ENCODE data around the gene ATG7. TPM values are rescaled to one million over a fixed set of nuclear protein-coding genes. Genes with fewer than 3 reads are reported as not detected.

The ATG7 gene
- total and polyA plus RNA-seq, 2 donors = 14.1 to 63.2 TPM

DNA sequence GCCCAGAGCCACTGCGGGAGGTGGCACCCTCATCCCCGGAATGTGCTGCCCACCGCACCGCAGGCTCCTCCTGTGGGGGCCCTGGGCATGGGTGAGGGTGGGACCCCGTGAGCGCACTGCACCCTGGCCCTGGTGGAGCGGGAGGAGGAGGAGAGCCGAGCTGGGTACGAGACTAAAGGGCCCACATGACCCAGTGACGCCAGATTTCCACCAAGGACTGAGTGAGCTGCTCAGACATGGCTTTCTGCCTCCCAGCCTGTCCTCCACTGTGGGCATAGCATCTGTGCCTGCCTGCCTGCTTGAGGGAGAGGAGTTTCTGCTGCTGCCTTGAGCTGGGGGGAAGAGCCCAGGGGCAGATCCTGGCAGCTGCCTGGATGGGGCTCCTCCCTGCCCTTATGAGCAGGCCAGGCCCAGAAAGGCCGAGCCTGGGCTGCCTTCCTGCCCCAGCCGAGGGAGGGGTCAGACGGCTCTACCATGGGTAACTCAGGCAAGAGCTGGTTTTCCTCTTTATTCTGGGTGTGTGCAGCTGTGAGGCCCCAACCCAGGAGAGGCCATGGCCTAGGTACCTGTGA, 283.1 kb downstream of the ATG7 start:
- no peak for DNase-seq (ENCODE audit: extremely low spot score)
- no peaks in the 10 kb centered on the region for H3K36me3 ChIP-seq (ENCODE audit: insufficient read depth)

DNA sequence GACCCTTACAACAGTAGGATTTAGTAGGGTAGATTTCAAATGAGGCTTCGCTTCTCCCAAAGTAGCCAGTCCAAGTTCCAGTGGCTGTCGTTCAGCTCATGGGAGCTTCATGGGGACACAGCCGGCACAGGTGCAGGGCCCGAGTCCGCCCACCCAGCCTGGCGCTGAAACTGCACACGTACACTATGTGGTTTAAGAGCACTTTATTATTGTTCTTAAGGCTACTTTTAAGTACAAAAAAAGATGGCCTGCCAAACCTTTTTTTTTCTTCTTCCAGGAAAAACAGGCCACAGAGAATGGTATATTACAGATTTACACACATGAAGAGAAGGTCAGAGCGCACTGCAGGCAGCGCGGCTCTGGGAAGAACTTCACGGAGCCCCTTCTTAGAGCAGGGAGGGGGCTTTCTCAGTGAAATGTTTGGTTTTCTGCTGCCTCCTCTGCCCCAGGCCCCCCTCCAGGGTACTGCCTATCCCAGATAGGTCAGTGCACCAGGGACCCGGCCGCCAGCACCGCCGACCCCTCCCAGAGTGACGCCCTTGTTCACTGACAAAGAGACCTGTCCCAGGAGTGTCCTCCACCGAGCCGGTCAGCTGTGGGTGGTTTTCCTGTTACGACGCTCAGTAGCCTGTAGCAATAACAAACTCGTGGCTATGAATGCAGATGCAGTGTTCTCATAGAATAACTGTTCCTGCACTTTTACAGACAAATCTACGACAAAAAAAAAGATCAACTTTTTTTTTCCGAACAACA, 283.9 kb downstream of the ATG7 start:
- H3K36me3 ChIP-seq (ENCODE audit: insufficient read depth) = no peaks in the 10 kb centered on the region
- WGBS = 87% methylated on average over 23 of the region's 23 CpGs
- DNase-seq (ENCODE audit: extremely low spot score) = no peak
- H3K4me1 ChIP-seq (ENCODE audit: insufficient read depth) = no peaks in the 10 kb centered on the region
- no peak overlapping the region for H3K4me3 ChIP-seq (ENCODE audit: low read depth, low read length)
- H3K27ac ChIP-seq (ENCODE audit: low read depth) = no peak overlapping the region

More for the DNA sequence above, 283.1 kb downstream of the ATG7 start:
- H3K27ac ChIP-seq (ENCODE audit: low read depth) = no peak overlapping the region
- whole genome bisulfite sequencing = 85% methylated on average over 13 of the region's 13 CpGs
- no peak overlapping the region for H3K4me3 ChIP-seq (ENCODE audit: low read depth, low read length)
- no peaks in the 10 kb centered on the region for H3K4me1 ChIP-seq (ENCODE audit: insufficient read depth)

DNA sequence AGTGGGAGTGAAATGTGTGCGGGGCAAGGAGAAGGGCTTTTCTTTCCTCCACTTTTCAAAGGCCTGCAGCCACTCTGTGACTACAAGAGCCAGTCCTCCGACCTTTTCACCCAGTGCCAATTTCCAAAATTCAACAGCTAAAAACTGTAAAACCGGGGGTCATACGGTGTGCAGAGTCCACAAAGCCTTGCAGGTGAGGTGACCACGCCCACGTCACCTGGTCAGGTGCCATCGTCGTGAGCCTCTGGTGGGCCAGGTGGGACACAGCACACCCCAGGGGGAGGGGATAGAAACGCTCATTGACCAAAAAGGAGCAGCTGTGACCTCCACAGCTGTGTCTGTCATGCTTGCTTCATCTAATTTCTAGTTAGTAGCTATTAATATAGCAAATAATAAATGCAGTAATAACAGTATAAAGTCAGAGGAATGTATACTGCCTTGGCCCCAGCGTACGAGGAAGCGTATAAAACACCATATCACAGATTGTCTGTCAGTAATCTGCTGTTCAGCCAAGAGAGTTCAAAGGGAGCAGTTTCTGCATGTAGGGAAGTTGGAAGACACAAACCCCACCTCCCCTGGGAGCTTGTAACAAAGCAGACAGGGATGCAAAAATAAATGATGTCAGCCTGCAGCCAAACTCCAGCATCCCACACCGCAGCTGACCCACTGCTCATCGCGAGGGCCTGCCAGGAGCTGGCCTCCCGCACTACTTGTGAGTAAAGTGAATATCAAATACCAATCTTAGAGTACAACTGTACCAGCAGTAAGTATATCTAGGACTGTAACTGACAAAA, 284.9 kb downstream of the ATG7 start:
- peaks cover 2% of the 10 kb centered on the region for H3K4me1 ChIP-seq (ENCODE audit: insufficient read depth)
- no peaks in the 10 kb centered on the region for H3K36me3 ChIP-seq (ENCODE audit: insufficient read depth)
- no peak overlapping the region for H3K4me3 ChIP-seq (ENCODE audit: low read depth, low read length)
- peak; percentile 83 for DNase-seq (ENCODE audit: extremely low spot score)
- H3K27ac ChIP-seq (ENCODE audit: low read depth) = no peak overlapping the region
- WGBS = 42% methylated on average over 16 of the region's 16 CpGs

DNA sequence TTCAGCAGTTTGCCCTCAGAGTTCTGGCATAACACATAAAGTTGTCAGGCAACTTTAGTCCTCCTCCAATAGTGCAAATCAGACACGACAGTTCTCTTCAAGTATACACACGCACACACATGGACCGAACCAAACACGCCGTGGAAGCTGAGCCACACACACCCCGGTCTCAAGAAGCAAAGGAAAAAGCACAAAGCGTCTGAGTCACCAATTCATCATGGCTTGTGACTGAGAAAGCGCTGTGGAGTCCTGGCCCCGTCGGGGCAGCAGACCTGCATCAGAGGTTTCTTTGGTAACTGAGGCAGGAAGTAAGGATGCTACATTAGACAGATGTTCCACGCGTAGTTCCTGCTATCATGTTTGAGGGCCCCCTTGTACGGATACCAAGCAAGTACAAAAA, 285.8 kb downstream of the ATG7 start:
- Histone ChIP-seq H3K4me3 (ENCODE audit: low read depth, low read length) (no peak overlapping the region), H3K27ac (ENCODE audit: low read depth) (no peak overlapping the region), H3K36me3 (ENCODE audit: insufficient read depth) (no peaks in the 10 kb centered on the region), H3K4me1 (ENCODE audit: insufficient read depth) (peaks cover 2% of the 10 kb centered on the region)
- DNase-seq (ENCODE audit: extremely low spot score) = no peak
- 55% methylated on average over 13 of the region's 13 CpGs for WGBS

DNA sequence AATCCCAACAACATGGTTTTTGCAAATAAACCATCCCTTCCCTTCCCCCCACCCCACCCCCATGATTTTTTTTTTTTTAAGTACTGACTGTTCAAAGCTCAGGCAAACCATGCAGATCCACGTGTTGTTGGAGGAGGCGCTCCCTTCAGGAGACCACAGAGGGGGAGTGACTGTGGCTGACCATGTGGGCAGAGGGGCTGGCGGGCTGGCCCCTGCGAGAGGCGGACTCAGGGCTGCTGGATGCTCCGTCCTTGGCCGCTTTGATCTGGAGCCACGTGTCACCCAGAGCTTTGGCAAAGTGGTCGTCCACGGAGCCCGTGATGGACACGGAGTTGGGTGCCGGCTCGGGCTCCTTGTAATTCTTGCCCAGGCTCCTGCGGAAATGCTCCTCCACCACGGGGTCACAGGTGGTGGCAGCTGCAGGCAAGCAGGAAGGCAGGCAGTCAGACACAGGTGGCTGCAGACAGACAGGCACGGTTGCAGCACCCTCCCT, 286.3 kb downstream of the ATG7 start:
- peak overlapping the region; percentile 7 for H3K27ac ChIP-seq (ENCODE audit: low read depth)
- H3K4me1 ChIP-seq (ENCODE audit: insufficient read depth) = peaks cover 2% of the 10 kb centered on the region
- 81% methylated on average over 17 of the region's 17 CpGs for WGBS
- DNase-seq (ENCODE audit: extremely low spot score) = no peak
- H3K4me3 ChIP-seq (ENCODE audit: low read depth, low read length) = no peak overlapping the region
- no peaks in the 10 kb centered on the region for H3K36me3 ChIP-seq (ENCODE audit: insufficient read depth)

DNA sequence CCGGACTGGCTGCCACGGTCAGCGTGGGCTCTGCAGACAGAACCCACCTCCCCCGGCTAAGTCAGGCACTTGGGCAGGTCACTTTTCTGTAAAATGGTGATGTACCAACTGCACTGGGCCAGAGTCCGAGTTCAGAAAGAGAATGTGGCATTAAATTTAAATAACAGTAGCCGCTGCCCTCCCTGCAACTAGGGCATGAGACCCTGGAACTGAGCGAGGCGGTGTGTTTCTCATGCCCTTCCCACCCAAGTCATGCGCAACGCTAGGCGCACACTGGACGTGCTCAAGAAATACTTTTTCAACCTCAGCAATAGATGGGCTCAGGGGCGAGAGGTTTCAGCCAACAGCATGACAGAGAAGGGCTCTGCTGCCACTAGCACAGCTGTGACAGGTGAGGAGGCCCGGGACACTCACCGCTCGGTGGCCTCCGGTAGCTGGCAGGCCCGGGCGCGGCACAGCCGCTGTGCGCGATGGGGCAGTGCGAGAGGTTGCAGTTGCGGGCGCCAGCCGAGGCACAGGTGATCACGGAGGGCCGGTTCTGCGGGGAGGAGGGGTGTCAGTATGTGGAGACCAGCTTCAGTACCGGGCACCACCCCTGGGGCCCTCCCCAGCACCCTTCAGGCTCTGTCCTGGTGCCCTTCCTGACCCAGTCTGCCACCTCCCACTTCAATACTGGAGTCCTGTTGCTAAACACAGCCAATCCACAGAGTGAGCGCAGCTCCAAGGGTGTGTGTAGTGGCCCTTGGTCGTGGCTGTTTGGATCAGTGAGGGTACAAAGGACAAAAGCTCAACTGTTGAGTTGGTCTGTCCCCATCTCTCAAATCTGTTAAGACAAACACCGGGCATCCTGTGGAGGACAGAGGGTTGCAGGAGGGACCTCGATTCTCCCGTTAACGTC, 287.0 kb downstream of the ATG7 start:
- Histone ChIP-seq H3K4me1 (ENCODE audit: insufficient read depth) (peaks cover 2% of the 10 kb centered on the region), H3K27ac (ENCODE audit: low read depth) (no peak overlapping the region), H3K36me3 (ENCODE audit: insufficient read depth) (no peaks in the 10 kb centered on the region), H3K4me3 (ENCODE audit: low read depth, low read length) (no peak overlapping the region)
- no peak for DNase-seq (ENCODE audit: extremely low spot score)
- 89% methylated on average over 37 of the region's 37 CpGs for WGBS

DNA sequence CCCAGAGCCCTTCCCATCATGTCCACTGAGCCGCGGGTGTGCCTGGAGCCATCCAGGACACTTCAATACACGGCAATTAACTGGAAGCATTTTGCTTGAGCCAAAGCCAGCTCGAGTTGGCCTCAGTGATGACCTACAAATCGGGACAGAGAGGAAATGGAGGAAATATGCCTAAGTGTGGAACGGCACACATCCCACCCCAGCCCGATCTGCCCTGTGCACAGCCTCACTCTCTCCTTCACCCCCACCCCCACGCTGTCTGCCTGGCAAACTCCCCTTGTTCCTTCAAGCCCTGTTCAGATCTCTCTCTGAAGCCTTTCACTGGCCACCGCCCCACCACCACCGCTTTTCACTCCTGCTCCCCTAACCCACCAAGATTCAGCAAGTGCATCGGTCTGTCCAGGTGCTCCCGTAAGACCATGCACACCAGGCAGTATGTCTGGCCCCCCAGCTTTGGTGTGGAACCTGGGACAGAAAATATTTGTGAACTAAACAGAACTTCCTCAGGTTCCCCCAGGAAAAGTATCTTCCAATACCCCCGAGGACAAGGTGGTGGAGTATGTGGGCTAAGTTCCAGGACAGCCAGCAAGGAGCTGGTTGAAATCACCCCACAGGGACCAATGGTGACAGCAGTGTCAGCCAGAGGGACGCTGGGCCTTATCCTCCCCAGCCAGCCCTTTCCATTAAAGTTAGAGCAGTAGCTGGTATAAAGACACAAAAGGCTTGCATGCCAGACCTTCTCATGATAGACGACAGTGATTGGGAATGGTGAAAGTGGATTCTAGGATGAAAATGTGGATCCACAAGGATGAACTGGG, 287.8 kb downstream of the ATG7 start:
- no peak overlapping the region for H3K4me3 ChIP-seq (ENCODE audit: low read depth, low read length)
- no peaks in the 10 kb centered on the region for H3K36me3 ChIP-seq (ENCODE audit: insufficient read depth)
- no peak overlapping the region for H3K27ac ChIP-seq (ENCODE audit: low read depth)
- WGBS = 63% methylated on average over 15 of the region's 15 CpGs
- H3K4me1 ChIP-seq (ENCODE audit: insufficient read depth) = peaks cover 2% of the 10 kb centered on the region
- DNase-seq (ENCODE audit: extremely low spot score) = no peak

DNA sequence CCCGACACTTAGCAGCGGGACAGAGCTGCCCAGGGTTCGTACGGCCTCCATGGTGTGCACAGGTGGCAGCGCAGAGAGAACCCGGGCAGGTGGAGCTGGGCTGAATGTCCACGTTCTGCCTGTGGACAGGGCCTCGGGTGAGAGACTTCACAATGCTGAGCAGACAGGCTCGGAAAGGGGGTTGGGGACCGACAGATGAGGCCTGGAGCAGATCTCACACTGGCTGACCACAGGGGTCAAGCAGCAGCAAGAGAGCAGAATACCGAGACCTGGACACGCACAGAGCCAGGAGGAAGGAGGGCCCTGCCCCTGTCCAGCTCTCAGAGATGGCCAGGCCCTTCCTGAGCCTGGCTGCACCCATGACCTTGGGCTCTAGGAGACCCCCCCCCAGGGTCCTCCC, 288.5 kb downstream of the ATG7 start:
- H3K36me3 ChIP-seq (ENCODE audit: insufficient read depth) = no peaks in the 10 kb centered on the region
- peaks cover 2% of the 10 kb centered on the region for H3K4me1 ChIP-seq (ENCODE audit: insufficient read depth)
- 79% methylated on average over 12 of the region's 12 CpGs for WGBS
- H3K27ac ChIP-seq (ENCODE audit: low read depth) = no peak overlapping the region
- DNase-seq (ENCODE audit: extremely low spot score) = no peak
- H3K4me3 ChIP-seq (ENCODE audit: low read depth, low read length) = no peak overlapping the region

DNA sequence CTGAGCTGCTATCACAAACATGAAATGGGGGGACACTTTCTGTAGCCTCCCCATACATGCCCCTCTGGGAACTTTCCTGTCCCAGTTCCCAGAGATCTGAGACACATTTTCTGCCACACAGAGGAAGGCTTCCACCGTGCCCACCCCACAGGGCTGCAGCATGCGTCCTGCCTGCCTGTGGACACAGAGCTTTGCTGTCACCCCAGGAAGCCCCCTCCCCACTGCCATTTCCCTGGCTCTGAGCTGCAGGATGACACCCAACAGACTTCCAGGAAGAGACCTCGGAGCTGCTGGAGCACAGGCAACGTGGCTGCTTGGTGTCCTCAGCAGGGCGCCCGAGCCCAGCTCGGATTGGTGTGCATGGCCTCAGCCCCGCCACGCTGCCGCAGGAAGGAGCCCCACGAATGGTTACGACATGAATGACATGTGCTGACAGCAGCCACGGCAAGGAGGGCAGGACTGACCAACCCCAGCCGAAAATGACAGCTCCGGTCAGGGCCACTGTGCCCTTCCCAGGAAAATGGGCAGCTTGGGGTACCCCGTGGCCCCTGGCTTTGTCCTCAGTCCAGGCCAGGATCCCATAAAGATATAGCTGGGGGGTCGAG, 290.2 kb downstream of the ATG7 start:
- H3K4me3 ChIP-seq (ENCODE audit: low read depth, low read length) = no peak overlapping the region
- no peaks in the 10 kb centered on the region for H3K36me3 ChIP-seq (ENCODE audit: insufficient read depth)
- 85% methylated on average over 17 of the region's 17 CpGs for WGBS
- peaks cover 2% of the 10 kb centered on the region for H3K4me1 ChIP-seq (ENCODE audit: insufficient read depth)
- DNase-seq (ENCODE audit: extremely low spot score) = no peak
- no peak overlapping the region for H3K27ac ChIP-seq (ENCODE audit: low read depth)

DNA sequence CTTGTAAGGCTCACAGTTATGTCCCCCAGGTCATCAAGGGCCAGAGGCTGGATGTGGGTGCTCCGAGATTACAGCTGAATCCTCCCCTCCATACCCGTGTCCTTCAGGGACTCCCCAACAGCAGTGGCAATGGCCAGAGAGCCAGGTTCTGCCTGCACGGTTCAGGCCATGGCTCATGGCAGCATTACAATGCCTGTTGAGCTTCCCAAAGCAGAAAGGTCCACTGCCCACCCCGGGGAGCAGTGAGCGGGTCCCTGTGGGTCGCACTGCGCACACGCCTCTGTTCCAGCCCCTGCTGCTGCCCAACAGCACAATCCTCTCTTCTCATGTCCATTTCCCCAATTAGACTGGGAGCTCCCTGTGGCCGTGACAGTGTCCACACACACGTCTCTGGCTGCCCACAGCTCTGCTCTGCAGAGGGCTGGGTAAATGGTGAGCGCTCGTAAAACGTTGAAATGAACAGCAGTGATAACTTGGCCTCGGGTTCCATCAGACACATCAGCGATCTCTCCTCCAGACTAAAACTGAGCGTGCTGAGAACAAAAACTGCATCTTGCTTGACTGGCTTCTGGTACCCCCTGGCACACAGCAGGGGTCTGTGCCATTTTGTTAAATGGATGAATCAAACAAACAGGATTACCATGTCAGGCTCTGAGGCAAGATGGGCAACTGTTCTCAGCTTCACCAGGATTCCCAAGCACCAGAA, 291.1 kb downstream of the ATG7 start:
- peaks cover 2% of the 10 kb centered on the region for H3K4me1 ChIP-seq (ENCODE audit: insufficient read depth)

DNA sequence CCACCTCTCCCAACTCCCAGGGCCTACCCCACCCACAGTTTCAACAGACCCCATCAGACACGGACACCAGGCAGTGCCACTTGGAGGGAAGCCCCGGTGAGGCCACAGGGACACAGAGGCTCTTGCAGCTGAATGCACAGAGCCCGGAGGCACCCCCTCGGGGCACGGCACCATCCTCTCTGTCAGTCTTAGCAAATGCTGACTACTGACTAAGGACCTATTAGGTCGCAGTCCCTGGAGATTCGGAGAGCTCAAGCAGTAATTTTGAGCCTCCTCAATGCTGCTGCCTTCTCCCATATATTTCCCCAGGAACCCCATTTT, 291.6 kb downstream of the ATG7 start:
- no peak for DNase-seq (ENCODE audit: extremely low spot score)
- 90% methylated on average over 7 of the region's 7 CpGs for WGBS
- Histone ChIP-seq H3K4me1 (ENCODE audit: insufficient read depth) (peaks cover 2% of the 10 kb centered on the region), H3K4me3 (ENCODE audit: low read depth, low read length) (no peak overlapping the region), H3K27ac (ENCODE audit: low read depth) (no peak overlapping the region), H3K36me3 (ENCODE audit: insufficient read depth) (no peaks in the 10 kb centered on the region)

More for the DNA sequence above, 291.1 kb downstream of the ATG7 start:
- no peak for DNase-seq (ENCODE audit: extremely low spot score)
- H3K4me3 ChIP-seq (ENCODE audit: low read depth, low read length) = no peak overlapping the region
- WGBS = 88% methylated on average over 16 of the region's 16 CpGs
- H3K27ac ChIP-seq (ENCODE audit: low read depth) = no peak overlapping the region
- no peaks in the 10 kb centered on the region for H3K36me3 ChIP-seq (ENCODE audit: insufficient read depth)

DNA sequence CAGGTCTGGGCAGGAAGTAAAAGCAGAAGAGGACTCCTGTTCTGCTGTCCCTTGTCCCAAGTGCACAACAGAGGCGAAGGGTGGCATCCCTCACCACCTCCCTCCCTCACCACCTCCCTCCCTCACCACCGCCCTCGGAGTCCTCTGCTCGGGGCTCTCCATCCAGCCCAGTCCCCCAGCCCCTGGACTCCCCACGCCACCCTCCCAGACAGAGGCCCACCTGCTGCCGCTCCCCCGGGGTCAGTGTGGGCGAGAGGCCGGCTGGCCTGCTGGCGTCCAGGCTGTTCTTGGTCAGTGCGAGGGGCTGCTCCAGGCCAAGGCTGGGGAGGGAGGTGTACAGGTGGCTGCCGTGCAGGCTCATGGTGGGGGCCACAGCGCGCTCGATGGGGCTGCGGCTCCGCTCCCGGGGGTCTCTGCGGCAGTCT, 292.4 kb downstream of the ATG7 start:
- Histone ChIP-seq H3K4me1 (ENCODE audit: insufficient read depth) (peaks cover 2% of the 10 kb centered on the region), H3K27ac (ENCODE audit: low read depth) (no peak overlapping the region), H3K4me3 (ENCODE audit: low read depth, low read length) (no peak overlapping the region), H3K36me3 (ENCODE audit: insufficient read depth) (no peaks in the 10 kb centered on the region)
- no peak for DNase-seq (ENCODE audit: extremely low spot score)
- 93% methylated on average over 19 of the region's 19 CpGs for WGBS
